ENCODE measurements around the gene SLC8B1. TPM values are rescaled to one million over a fixed set of nuclear protein-coding genes. Genes with fewer than 3 reads are reported as not detected.

The SLC8B1 gene
- polyA plus RNA-seq, 3 donors: 21.6 to 46.0 (median 32.4) TPM

GRCh38 chr12:113295886-113296556, 38.9 kb downstream of the SLC8B1 start:
- Histone ChIP-seq H3K4me1 (ENCODE audit: control insufficient read depth in 1 of 2, insufficient read depth in 2 of 2, low read length in 2 of 2) (no peaks in the 10 kb centered on the region), H3K4me2 (replicated peaks; ENCODE audit: extremely low read depth, low read length, poor library complexity, severe bottlenecking) (no peak overlapping the region), H3K9me3 (replicated peaks in 1 of 2; ENCODE audit: control insufficient read depth in 1 of 2, insufficient read depth in 1 of 2, low read length in 2 of 2) (no peaks in the 10 kb centered on the region), H3K9ac (ENCODE audit: insufficient read depth, low read length, poor library complexity, severe bottlenecking) (no peak overlapping the region), H3K4me3 (replicated peaks in 1 of 3; ENCODE audit: low read depth in 2 of 3, low read length in 3 of 3) (no peak overlapping the region), H3K27me3 (ENCODE audit: control insufficient read depth in 2 of 2, insufficient read depth in 2 of 2, low read length in 2 of 2) (no peaks in the 10 kb centered on the region), H3K27ac (ENCODE audit: low read depth in 1 of 2, low read length in 2 of 2) (no peak overlapping the region), H2AFZ (ENCODE audit: insufficient read depth, low read depth, low read length, poor library complexity, severe bottlenecking) (no peak overlapping the region), H3K36me3 (replicated peaks in 1 of 2; ENCODE audit: control insufficient read depth in 1 of 2, insufficient read depth in 2 of 2, low read length in 2 of 2) (peaks cover 90 to 97% of the 10 kb centered on the region in 2 donors), H3K79me2 (ENCODE audit: insufficient read depth, low read length) (no peaks in the 10 kb centered on the region), H4K20me1 (ENCODE audit: insufficient read depth, low read length) (peaks cover 44% of the 10 kb centered on the region)
- DNase-seq: no peak
- WGBS (ENCODE audit: insufficient coverage): 96% methylated on average over 12 of the region's 24 CpGs
- intact Hi-C loops (cut with micrococcal nuclease): no loop called here
- Mint-ChIP-seq H3K36me3 (peaks cover 75 to 99% of the 10 kb centered on the region in 2 donors), H3K4me3 (no peak overlapping the region), H3K4me1 (peaks cover 8% of the 10 kb centered on the region), H3K9me3 (peaks cover 0 to 3% (median 0%) of the 10 kb centered on the region in 7 donors), H3K27ac (peak overlapping the region in 3 of 7 donors; percentile 25 to 54 (median 49)), H3K27me3 (ENCODE audit: low read depth in 3 of 3) (peaks cover 0 to 3% (median 0%) of the 10 kb centered on the region in 3 donors)
- no peak for TF ChIP-seq CTCF (IDR thresholded peaks at IDR 0.05)

- peaks cover 0 to 3% (median 0%) of the 10 kb centered on the region in 7 donors for H3K9me3 Mint-ChIP-seq
- Histone ChIP-seq H3K36me3 (replicated peaks in 1 of 2; ENCODE audit: control insufficient read depth in 1 of 2, insufficient read depth in 2 of 2, low read length in 2 of 2) (peaks cover 98 to 100% of the 10 kb centered on the region in 2 donors), H4K20me1 (ENCODE audit: insufficient read depth, low read length) (peaks cover 23% of the 10 kb centered on the region), H3K79me2 (ENCODE audit: insufficient read depth, low read length) (no peaks in the 10 kb centered on the region), H3K27ac (ENCODE audit: low read depth in 1 of 2, low read length in 2 of 2) (no peak overlapping the region), H3K4me2 (replicated peaks; ENCODE audit: extremely low read depth, low read length, poor library complexity, severe bottlenecking) (no peak overlapping the region), H3K9me3 (replicated peaks in 1 of 2; ENCODE audit: control insufficient read depth in 1 of 2, insufficient read depth in 1 of 2, low read length in 2 of 2) (no peaks in the 10 kb centered on the region), H3K4me1 (ENCODE audit: control insufficient read depth in 1 of 2, insufficient read depth in 2 of 2, low read length in 2 of 2) (no peaks in the 10 kb centered on the region), H2AFZ (ENCODE audit: insufficient read depth, low read depth, low read length, poor library complexity, severe bottlenecking) (no peak overlapping the region), H3K4me3 (replicated peaks in 1 of 3; ENCODE audit: low read depth in 2 of 3, low read length in 3 of 3) (no peak overlapping the region), H3K9ac (ENCODE audit: insufficient read depth, low read length, poor library complexity, severe bottlenecking) (no peak overlapping the region), H3K27me3 (ENCODE audit: control insufficient read depth in 2 of 2, insufficient read depth in 2 of 2, low read length in 2 of 2) (no peaks in the 10 kb centered on the region)
- no peak overlapping the region for H3K4me3 Mint-ChIP-seq
- peaks cover 0 to 2% (median 0%) of the 10 kb centered on the region in 3 donors for H3K27me3 Mint-ChIP-seq (ENCODE audit: low read depth in 3 of 3)
- intact Hi-C loops (cut with micrococcal nuclease): no loop called here
- peaks cover 2% of the 10 kb centered on the region for H3K4me1 Mint-ChIP-seq
- H3K27ac Mint-ChIP-seq: peak overlapping the region in 1 of 7 donors; percentile 33
- no peak for DNase-seq
- 96% methylated on average over 6 of the region's 10 CpGs for WGBS (ENCODE audit: insufficient coverage)
- peaks cover 83 to 100% of the 10 kb centered on the region in 2 donors for H3K36me3 Mint-ChIP-seq
- no peak for TF ChIP-seq CTCF (IDR thresholded peaks at IDR 0.05)
Observed at GRCh38 chr12:113293100-113293499, 41.8 kb downstream of the SLC8B1 start.
